ENCODE results near the gene MYO1H.

Gene MYO1H

GRCh38 chr12:109352184-109352583, 4.5 kb downstream of the MYO1H start:
- H3K4me2 ChIP-seq (ENCODE audit: low read length) = no peak overlapping the region
- no peak overlapping the region for H3K4me3 ChIP-seq (ENCODE audit: low read length)
- H3K4me1 ChIP-seq (ENCODE audit: control insufficient read depth, insufficient read depth, low read length) = no peaks in the 10 kb centered on the region
- H3K9ac ChIP-seq (ENCODE audit: low read depth, low read length) = no peak overlapping the region
- H3K36me3 ChIP-seq (ENCODE audit: insufficient read depth, low read length) = no peaks in the 10 kb centered on the region
- H3K9me3 ChIP-seq (replicated peaks; ENCODE audit: low read length) = no peaks in the 10 kb centered on the region
- peaks cover 30% of the 10 kb centered on the region for H3K27me3 ChIP-seq (ENCODE audit: control insufficient read depth, insufficient read depth, low read length)

GRCh38 chr12:109356577-109356976, 8.9 kb downstream of the MYO1H start:
- no peaks in the 10 kb centered on the region for H3K4me1 ChIP-seq (ENCODE audit: control insufficient read depth, insufficient read depth, low read length)
- no peaks in the 10 kb centered on the region for H3K9me3 ChIP-seq (replicated peaks; ENCODE audit: low read length)
- H3K4me2 ChIP-seq (ENCODE audit: low read length) = no peak overlapping the region
- H3K27me3 ChIP-seq (ENCODE audit: control insufficient read depth, insufficient read depth, low read length) = peaks cover 37% of the 10 kb centered on the region
- H3K36me3 ChIP-seq (ENCODE audit: insufficient read depth, low read length) = no peaks in the 10 kb centered on the region
- no peak overlapping the region for H3K9ac ChIP-seq (ENCODE audit: low read depth, low read length)
- H3K4me3 ChIP-seq (ENCODE audit: low read length) = no peak overlapping the region

- Histone ChIP-seq H3K4me1 (ENCODE audit: control insufficient read depth, insufficient read depth, low read length) (no peaks in the 10 kb centered on the region), H3K36me3 (ENCODE audit: insufficient read depth, low read length) (no peaks in the 10 kb centered on the region)
These were observed 9.3 kb downstream of the MYO1H start for GRCh38 chr12:109357032-109357431.

GRCh38 chr12:109358154-109358869, 10.6 kb downstream of the MYO1H start:
- Histone ChIP-seq H3K9me3 (replicated peaks; ENCODE audit: low read length) (no peaks in the 10 kb centered on the region), H3K27me3 (ENCODE audit: control insufficient read depth, insufficient read depth, low read length) (peaks cover 43% of the 10 kb centered on the region), H3K9ac (ENCODE audit: low read depth, low read length) (peak overlapping the region; percentile 38), H3K4me2 (ENCODE audit: low read length) (peak overlapping the region; percentile 78), H3K4me1 (ENCODE audit: control insufficient read depth, insufficient read depth, low read length) (no peaks in the 10 kb centered on the region), H3K36me3 (ENCODE audit: insufficient read depth, low read length) (no peaks in the 10 kb centered on the region), H3K4me3 (ENCODE audit: low read length) (peak overlapping the region; percentile 59)

More at GRCh38 chr12:109357032-109357431, 9.3 kb downstream of the MYO1H start:
- Histone ChIP-seq H3K4me3 (ENCODE audit: low read length) (no peak overlapping the region), H3K9me3 (replicated peaks; ENCODE audit: low read length) (no peaks in the 10 kb centered on the region), H3K27me3 (ENCODE audit: control insufficient read depth, insufficient read depth, low read length) (peaks cover 37% of the 10 kb centered on the region), H3K4me2 (ENCODE audit: low read length) (no peak overlapping the region), H3K9ac (ENCODE audit: low read depth, low read length) (no peak overlapping the region)

GRCh38 chr12:109359131-109359690, 11.5 kb downstream of the MYO1H start:
- H3K4me3 ChIP-seq (ENCODE audit: low read length) = no peak overlapping the region
- H3K36me3 ChIP-seq (ENCODE audit: insufficient read depth, low read length) = no peaks in the 10 kb centered on the region
- H3K4me1 ChIP-seq (ENCODE audit: control insufficient read depth, insufficient read depth, low read length) = no peaks in the 10 kb centered on the region
- H3K27me3 ChIP-seq (ENCODE audit: control insufficient read depth, insufficient read depth, low read length) = peaks cover 43% of the 10 kb centered on the region
- H3K9ac ChIP-seq (ENCODE audit: low read depth, low read length) = no peak overlapping the region
- H3K9me3 ChIP-seq (replicated peaks; ENCODE audit: low read length) = no peaks in the 10 kb centered on the region
- no peak overlapping the region for H3K4me2 ChIP-seq (ENCODE audit: low read length)

GRCh38 chr12:109369831-109370230, 22.1 kb downstream of the MYO1H start:
- no peak overlapping the region for H3K9ac ChIP-seq (ENCODE audit: low read depth, low read length)
- H3K4me3 ChIP-seq (ENCODE audit: low read length) = no peak overlapping the region
- H3K36me3 ChIP-seq (ENCODE audit: insufficient read depth, low read length) = no peaks in the 10 kb centered on the region
- H3K4me1 ChIP-seq (ENCODE audit: control insufficient read depth, insufficient read depth, low read length) = no peaks in the 10 kb centered on the region
- peaks cover 40% of the 10 kb centered on the region for H3K27me3 ChIP-seq (ENCODE audit: control insufficient read depth, insufficient read depth, low read length)
- no peaks in the 10 kb centered on the region for H3K9me3 ChIP-seq (replicated peaks; ENCODE audit: low read length)
- no peak overlapping the region for H3K4me2 ChIP-seq (ENCODE audit: low read length)

GRCh38 chr12:109377139-109377685, 29.5 kb downstream of the MYO1H start:
- Histone ChIP-seq H3K9ac (ENCODE audit: low read depth, low read length) (no peak overlapping the region), H3K9me3 (replicated peaks; ENCODE audit: low read length) (no peaks in the 10 kb centered on the region), H3K4me1 (ENCODE audit: control insufficient read depth, insufficient read depth, low read length) (no peaks in the 10 kb centered on the region), H3K27me3 (ENCODE audit: control insufficient read depth, insufficient read depth, low read length) (peaks cover 44% of the 10 kb centered on the region), H3K36me3 (ENCODE audit: insufficient read depth, low read length) (no peaks in the 10 kb centered on the region), H3K4me2 (ENCODE audit: low read length) (no peak overlapping the region), H3K4me3 (ENCODE audit: low read length) (no peak overlapping the region)

- Histone ChIP-seq H3K27me3 (ENCODE audit: control insufficient read depth, insufficient read depth, low read length) (peaks cover 55% of the 10 kb centered on the region), H3K4me3 (ENCODE audit: low read length) (no peak overlapping the region), H3K4me1 (ENCODE audit: control insufficient read depth, insufficient read depth, low read length) (no peaks in the 10 kb centered on the region), H3K9ac (ENCODE audit: low read depth, low read length) (no peak overlapping the region), H3K36me3 (ENCODE audit: insufficient read depth, low read length) (no peaks in the 10 kb centered on the region), H3K4me2 (ENCODE audit: low read length) (no peak overlapping the region), H3K9me3 (replicated peaks; ENCODE audit: low read length) (no peaks in the 10 kb centered on the region)
These were observed 30.9 kb downstream of the MYO1H start for GRCh38 chr12:109378569-109378968.

- Histone ChIP-seq H3K9ac (ENCODE audit: low read depth, low read length) (no peak overlapping the region), H3K4me2 (ENCODE audit: low read length) (no peak overlapping the region), H3K27me3 (ENCODE audit: control insufficient read depth, insufficient read depth, low read length) (peaks cover 47% of the 10 kb centered on the region), H3K4me3 (ENCODE audit: low read length) (no peak overlapping the region), H3K36me3 (ENCODE audit: insufficient read depth, low read length) (no peaks in the 10 kb centered on the region), H3K4me1 (ENCODE audit: control insufficient read depth, insufficient read depth, low read length) (no peaks in the 10 kb centered on the region), H3K9me3 (replicated peaks; ENCODE audit: low read length) (no peaks in the 10 kb centered on the region)
These were observed 34.3 kb downstream of the MYO1H start for GRCh38 chr12:109382031-109382430.

- no peak overlapping the region for H3K4me3 ChIP-seq (ENCODE audit: low read length)
- H3K4me2 ChIP-seq (ENCODE audit: low read length) = no peak overlapping the region
- no peaks in the 10 kb centered on the region for H3K36me3 ChIP-seq (ENCODE audit: insufficient read depth, low read length)
- H3K9ac ChIP-seq (ENCODE audit: low read depth, low read length) = no peak overlapping the region
- no peaks in the 10 kb centered on the region for H3K4me1 ChIP-seq (ENCODE audit: control insufficient read depth, insufficient read depth, low read length)
- H3K27me3 ChIP-seq (ENCODE audit: control insufficient read depth, insufficient read depth, low read length) = peaks cover 45% of the 10 kb centered on the region
- H3K9me3 ChIP-seq (replicated peaks; ENCODE audit: low read length) = no peaks in the 10 kb centered on the region
These were observed 35.5 kb downstream of the MYO1H start for GRCh38 chr12:109383240-109383639.

- H3K4me3 ChIP-seq (ENCODE audit: low read length) = no peak overlapping the region
- H3K27me3 ChIP-seq (ENCODE audit: control insufficient read depth, insufficient read depth, low read length) = peaks cover 42% of the 10 kb centered on the region
- H3K4me2 ChIP-seq (ENCODE audit: low read length) = peak overlapping the region; percentile 59
- no peaks in the 10 kb centered on the region for H3K9me3 ChIP-seq (replicated peaks; ENCODE audit: low read length)
- no peaks in the 10 kb centered on the region for H3K36me3 ChIP-seq (ENCODE audit: insufficient read depth, low read length)
- H3K4me1 ChIP-seq (ENCODE audit: control insufficient read depth, insufficient read depth, low read length) = no peaks in the 10 kb centered on the region
- no peak overlapping the region for H3K9ac ChIP-seq (ENCODE audit: low read depth, low read length)
These were observed 37.8 kb downstream of the MYO1H start for GRCh38 chr12:109385339-109386058.
